Sigmoid colon (tissue), 4 donors: ENCODE measurements around the gene KCTD2.

Source experiments
- CTCF ChIP-seq, 4 experiments: fragments of 450-650 bp in 3 of 4; fragments of 200-600 bp in 1 of 4; IDR thresholded peaks; one replicate each; pipeline ENCODE4 v1.5.1; 2016 to 2019; ENCODE audit warnings: antibody characterized with exemption in 4 of 4, mild to moderate bottlenecking in 3 of 4, moderate library complexity in 2 of 4
- POLR2AphosphoS5 ChIP-seq, 4 donors: sonication (generic); formaldehyde crosslinking; IDR thresholded peaks; one replicate each; pipeline ENCODE4 v1.6.1; 2017; ENCODE audit warnings: antibody characterized with exemption in 4 of 4

- TF ChIP-seq CTCF (IDR thresholded peaks at IDR 0.05) (peak; percentile 30 to 45 (median 36)), POLR2AphosphoS5 (IDR thresholded peaks at IDR 0.05) (peak in 1 of 4 donors; percentile 17)
Observed at GRCh38 chr17:75059369-75060345, 12.6 kb downstream of the KCTD2 start.
